ENCODE data around the gene FRAS1. TPM values are rescaled to one million over a fixed set of nuclear protein-coding genes. Genes with fewer than 3 reads are reported as not detected.

FRAS1 gene
- total and polyA plus RNA-seq, 2 of the 8 experiments (the other 6 are each of a cell fraction or from before 2014, with no cell fraction given): 38.5 to 109 TPM

DNA sequence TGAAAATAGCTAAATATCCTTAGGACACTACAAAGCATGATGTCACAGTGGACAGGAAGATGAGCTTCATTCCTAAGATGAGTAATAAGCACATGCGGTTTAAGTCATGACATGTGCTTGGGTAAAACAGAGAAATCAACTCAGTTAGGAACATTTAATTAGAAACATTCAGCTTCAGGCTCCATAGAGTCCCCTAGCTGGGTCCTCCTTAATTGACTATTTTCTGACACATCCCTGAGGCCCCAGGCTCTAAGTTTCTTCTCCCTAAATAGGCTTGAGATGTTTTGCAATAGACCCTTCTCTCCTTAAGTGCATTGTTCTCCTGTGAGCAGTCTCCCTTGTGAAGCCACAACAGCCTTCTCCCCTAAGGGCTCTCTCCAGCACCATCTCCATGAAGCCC is 424.1 kb downstream of the FRAS1 start:
- Histone ChIP-seq H2AFZ (ENCODE audit: low read length) (no peak overlapping the region), H4K8ac (ENCODE audit: extremely low read depth, insufficient read depth, low read length) (no peak overlapping the region), H3K4me3 (ENCODE audit: extremely low read depth in 1 of 4, insufficient read depth in 2 of 4, low read depth in 3 of 4, low read length in 4 of 4) (no peak overlapping the region), H3K56ac (replicated peaks; ENCODE audit: insufficient read length, low read depth, low read length) (no peak overlapping the region), H2BK5ac (ENCODE audit: low read depth, low read length) (no peak overlapping the region), H2BK12ac (ENCODE audit: low read depth, low read length) (no peak overlapping the region), H3K4ac (replicated peaks; ENCODE audit: insufficient read length, low read depth, low read length) (no peak overlapping the region), H3K18ac (ENCODE audit: extremely low read depth, low read length) (no peak overlapping the region), H3K23me2 (ENCODE audit: low read depth, low read length) (no peaks in the 10 kb centered on the region), H3K9ac (replicated peaks in 1 of 4; ENCODE audit: extremely low read depth in 1 of 4, low read depth in 3 of 4, low read length in 3 of 4) (no peak overlapping the region), H3K23ac (ENCODE audit: insufficient read length) (no peak overlapping the region), H3K79me2 (ENCODE audit: control insufficient read depth in 1 of 2, insufficient read depth in 2 of 2, low read length in 2 of 2) (no peaks in the 10 kb centered on the region), H3K4me1 (replicated peaks in 1 of 4; ENCODE audit: control insufficient read depth in 3 of 4, insufficient read depth in 4 of 4, low read length in 3 of 4) (no peaks in the 10 kb centered on the region), H3K36me3 (ENCODE audit: control insufficient read depth in 2 of 4, insufficient read depth in 4 of 4, low read length in 3 of 4) (peaks cover 12 to 79% (median 54%) of the 10 kb centered on the region in 4 experiments), H3K27me3 (replicated peaks in 1 of 4; ENCODE audit: control insufficient read depth in 3 of 4, extremely low read depth in 1 of 4, insufficient read depth in 3 of 4, low read length in 3 of 4) (peaks cover 0 to 3% (median 0%) of the 10 kb centered on the region in 4 experiments; a peak in 1 of 7 replicates), H4K91ac (replicated peaks; ENCODE audit: insufficient read length, low read length) (no peak overlapping the region), H2AK5ac (ENCODE audit: low read depth, low read length) (no peak overlapping the region), H3K9me3 (ENCODE audit: insufficient read depth in 2 of 2, low read depth in 1 of 2, low read length in 1 of 2) (no peaks in the 10 kb centered on the region), H3K27ac (ENCODE audit: low read depth, low read length) (no peak overlapping the region), H3K14ac (ENCODE audit: insufficient read length) (no peak overlapping the region), H3K4me2 (ENCODE audit: insufficient read depth in 1 of 2, low read depth in 2 of 2, low read length in 2 of 2) (no peak overlapping the region), H2BK15ac (ENCODE audit: low read length) (no peak overlapping the region), H2BK120ac (replicated peaks; ENCODE audit: low read depth, low read length) (no peak overlapping the region), H3K79me1 (ENCODE audit: low read depth, low read length) (no peaks in the 10 kb centered on the region), H4K5ac (ENCODE audit: insufficient read length, low read depth, low read length) (no peak overlapping the region), H2BK20ac (ENCODE audit: low read length) (no peak overlapping the region), H4K20me1 (replicated peaks in 1 of 2; ENCODE audit: control insufficient read depth in 1 of 2, insufficient read depth in 2 of 2, low read length in 2 of 2) (no peaks in the 10 kb centered on the region)
- ChIA-PET POLR2A (ENCODE audit: partially characterized antibody) (interaction anchor here (1.6 kb wide), 1 partner anchor 9 kb away, joined by 3 read pairs; no protein-coding TSS in a partner anchor), CTCF (ENCODE audit: partially characterized antibody) (interaction anchor here (0.5 to 1.4 kb wide), 3 partner anchors 9 to 170 kb away, joined by 3 to 5 read pairs (median 3); no protein-coding TSS in a partner anchor)
- FAIRE-seq (no peak), DNase-seq (ENCODE audit: low read depth in 1 of 2, low spot score in 2 of 2) (no peak)
- 85% methylated on average over 1 of the region's 1 CpG; no CpG with 5 or more reads in 1 of the 2 experiments for WGBS, 2 experiments (ENCODE audit: extremely low coverage in 1 of 2, insufficient coverage in 1 of 2, insufficient read length in 1 of 2, insufficient replicate concordance in 2 of 2, low coverage in 1 of 2, low lambda C conversion rate in 2 of 2, missing lambda C conversion rate in 1 of 2)
- TF ChIP-seq CEBPB (IDR thresholded peaks at IDR 0.05; ENCODE audit: low read depth, low read length) (no peak), GABPA (IDR thresholded peaks at IDR 0.05; ENCODE audit: borderline replicate concordance, insufficient read depth, low read length) (no peak), ASH2L (IDR thresholded peaks at IDR 0.05; ENCODE audit: low read length) (no peak), SP4 (IDR thresholded peaks at IDR 0.05; ENCODE audit: low read length) (no peak), EGR1 (IDR thresholded peaks at IDR 0.05; ENCODE audit: borderline replicate concordance, low read depth, low read length) (no peak), KDM1A (IDR thresholded peaks at IDR 0.05; ENCODE audit: borderline replicate concordance, low read length) (no peak), TCF12 (IDR thresholded peaks at IDR 0.05; ENCODE audit: low read depth, low read length) (no peak), TAF7 (optimal IDR thresholded peaks at IDR 0.05; ENCODE audit: borderline replicate concordance, low read depth, low read length) (no peak), BACH1 (IDR thresholded peaks at IDR 0.05; ENCODE audit: low read length) (no peak), SIX5 (IDR thresholded peaks at IDR 0.05; ENCODE audit: low read depth, low read length) (no peak), YY1 (IDR thresholded peaks at IDR 0.05; ENCODE audit: low read depth, low read length) (no peak), POLR2AphosphoS5 (IDR thresholded peaks at IDR 0.05; ENCODE audit: low read depth, low read length) (no peak), SIRT6 (IDR thresholded peaks at IDR 0.05; ENCODE audit: low read length) (no peak)
- TF ChIP-seq, protein P1, sequence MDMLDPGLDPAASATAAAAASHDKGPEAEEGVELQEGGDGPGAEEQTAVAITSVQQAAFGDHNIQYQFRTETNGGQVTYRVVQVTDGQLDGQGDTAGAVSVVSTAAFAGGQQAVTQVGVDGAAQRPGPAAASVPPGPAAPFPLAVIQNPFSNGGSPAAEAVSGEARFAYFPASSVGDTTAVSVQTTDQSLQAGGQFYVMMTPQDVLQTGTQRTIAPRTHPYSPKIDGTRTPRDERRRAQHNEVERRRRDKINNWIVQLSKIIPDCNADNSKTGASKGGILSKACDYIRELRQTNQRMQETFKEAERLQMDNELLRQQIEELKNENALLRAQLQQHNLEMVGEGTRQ (IDR thresholded peaks at IDR 0.05; ENCODE audit: low read length): no peak
- TF ChIP-seq, protein P2, sequence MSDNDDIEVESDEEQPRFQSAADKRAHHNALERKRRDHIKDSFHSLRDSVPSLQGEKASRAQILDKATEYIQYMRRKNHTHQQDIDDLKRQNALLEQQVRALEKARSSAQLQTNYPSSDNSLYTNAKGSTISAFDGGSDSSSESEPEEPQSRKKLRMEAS (IDR thresholded peaks at IDR 0.05): no peak

Measured in H1 (cell line).